ENCODE results near the gene ANKRD27.
"Not testable (repeated sequence)": the region's sequence is repeated elsewhere in the genome, so short reads cannot be mapped to it uniquely, and the experiment has no call there.

The ANKRD27 gene

DNA sequence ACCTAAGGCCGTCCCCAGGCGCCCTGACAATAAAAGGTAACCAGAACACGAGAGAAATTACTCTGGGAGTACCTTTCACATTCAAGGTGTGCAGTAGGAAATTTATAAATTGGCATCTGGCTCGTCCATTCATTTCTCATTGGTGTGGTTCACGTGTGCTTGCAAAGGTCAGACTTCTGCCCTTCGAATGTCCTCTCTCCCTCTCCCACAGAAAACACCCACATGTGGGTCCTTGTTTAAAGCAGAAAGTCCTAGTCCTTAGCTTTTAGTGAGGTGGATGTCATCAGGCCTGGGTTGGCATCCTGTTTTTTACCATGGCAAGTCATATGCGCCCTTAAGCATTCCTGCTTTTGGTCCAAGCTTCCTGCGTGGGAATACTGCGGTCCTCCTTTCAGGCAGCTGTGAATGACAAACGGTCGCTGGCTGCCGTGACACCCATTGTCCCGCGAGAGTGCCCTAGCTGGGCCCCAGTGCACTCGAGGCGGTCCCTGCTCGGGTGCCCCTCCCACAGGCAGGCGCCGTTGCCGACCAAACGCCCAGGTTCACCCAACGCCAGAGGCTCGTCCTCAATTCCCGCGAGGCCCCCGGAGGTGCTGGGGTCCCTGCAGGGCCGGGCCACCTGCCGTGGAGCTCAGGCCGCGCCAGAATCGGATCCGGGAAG is 16.4 kb upstream of the ANKRD27 start, which contains the start of gene NUDT19:
TSS of gene NUDT19 (plus strand) at position 531 of the 661 bp plus-strand sequence. CDS start 140 bp downstream, outside the sequence.
- peak; percentile 70 for DNase-seq (ENCODE audit: low read depth, low spot score)

DNA sequence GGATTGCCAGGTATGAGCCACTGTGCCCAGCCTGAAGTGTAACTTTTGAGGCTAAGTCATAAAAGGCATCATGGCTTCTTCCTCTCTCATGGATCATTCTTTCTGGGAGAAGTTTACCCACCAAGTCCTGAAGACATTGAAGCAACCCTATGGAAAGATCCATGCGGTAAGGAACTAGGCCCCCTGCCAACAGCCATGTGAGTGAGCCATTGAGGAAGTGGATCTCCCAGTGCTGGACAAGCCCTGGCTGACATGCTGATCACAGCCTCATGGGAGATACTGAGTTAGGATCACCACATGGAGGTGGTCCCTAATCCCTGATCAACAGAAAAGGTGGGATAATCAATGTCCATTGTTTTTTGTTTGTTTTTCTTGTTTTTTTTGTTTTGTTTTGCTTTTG is 13.3 kb upstream of the ANKRD27 start:
- DNase-seq (ENCODE audit: low read depth, low spot score), result no peak

DNA sequence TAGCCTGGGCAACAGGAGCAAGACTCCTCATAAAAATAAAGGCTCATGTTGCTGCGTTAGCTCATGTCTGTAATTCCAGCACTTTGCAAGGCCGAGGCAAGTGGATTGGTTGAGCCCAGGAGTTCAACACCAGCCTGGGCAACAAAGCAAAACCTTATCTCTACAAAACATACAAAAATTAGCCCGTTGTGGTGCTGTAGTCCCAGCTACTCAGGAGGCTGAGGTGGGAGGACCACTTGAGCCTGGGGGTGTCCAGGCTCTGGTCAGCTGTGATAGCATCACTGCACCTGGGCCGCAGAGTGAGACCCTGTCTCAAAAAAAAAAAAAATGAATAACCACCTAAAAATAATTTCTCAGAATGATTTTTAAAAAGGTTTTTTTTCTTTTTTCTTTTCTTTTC is 12.7 kb upstream of the ANKRD27 start:
- DNase-seq (ENCODE audit: low read depth, low spot score), result no peak

DNA sequence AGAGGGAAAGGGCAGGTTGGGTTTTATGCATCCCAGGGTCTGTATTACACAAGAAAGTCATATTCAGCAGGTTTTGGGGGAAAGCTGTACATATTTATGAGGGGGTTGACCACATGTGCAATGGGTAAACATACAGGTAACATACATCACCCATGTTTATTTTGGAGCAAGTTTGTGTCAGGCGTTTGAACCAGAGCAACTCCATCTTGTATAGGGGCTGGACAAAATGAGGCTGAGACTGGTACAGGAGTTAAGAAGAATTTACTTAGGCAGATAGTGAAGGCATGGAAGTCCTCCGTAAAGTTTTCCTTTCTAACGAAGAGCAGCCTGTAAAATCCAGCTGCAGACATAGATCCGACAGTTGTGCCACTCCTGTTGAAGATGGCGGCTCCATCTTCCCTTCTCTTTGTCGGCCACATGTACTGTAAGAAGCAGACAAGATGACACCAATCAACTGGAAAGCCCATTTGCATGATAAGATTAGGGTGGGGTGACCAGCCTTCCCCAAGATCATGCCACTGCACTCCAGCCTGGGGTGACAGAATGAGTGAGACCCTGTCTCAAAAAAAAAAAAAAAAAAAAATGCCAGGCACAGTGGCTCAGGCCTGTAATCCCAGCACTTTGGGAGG is 12.0 kb upstream of the ANKRD27 start:
- DNase-seq (ENCODE audit: low read depth, low spot score), result no peak

GRCh38 chr19:32682317-32682716 is 7.3 kb upstream of the ANKRD27 start:
- peak; percentile 37 for DNase-seq (ENCODE audit: low read depth, low spot score)

GRCh38 chr19:32680986-32681385 is 6.0 kb upstream of the ANKRD27 start:
- DNase-seq (ENCODE audit: low read depth, low spot score), result no peak

GRCh38 chr19:32677657-32678056 is 2.7 kb upstream of the ANKRD27 start:
- peak; percentile 86 for DNase-seq (ENCODE audit: low read depth, low spot score)

- DNase-seq (ENCODE audit: low read depth, low spot score), result no peak
Measured at GRCh38 chr19:32676895-32677359, 1.9 kb upstream of the ANKRD27 start.

- DNase-seq (ENCODE audit: low read depth, low spot score), result peak; percentile 61
Measured at GRCh38 chr19:32676186-32676894, 1.4 kb upstream of the ANKRD27 start.

DNA sequence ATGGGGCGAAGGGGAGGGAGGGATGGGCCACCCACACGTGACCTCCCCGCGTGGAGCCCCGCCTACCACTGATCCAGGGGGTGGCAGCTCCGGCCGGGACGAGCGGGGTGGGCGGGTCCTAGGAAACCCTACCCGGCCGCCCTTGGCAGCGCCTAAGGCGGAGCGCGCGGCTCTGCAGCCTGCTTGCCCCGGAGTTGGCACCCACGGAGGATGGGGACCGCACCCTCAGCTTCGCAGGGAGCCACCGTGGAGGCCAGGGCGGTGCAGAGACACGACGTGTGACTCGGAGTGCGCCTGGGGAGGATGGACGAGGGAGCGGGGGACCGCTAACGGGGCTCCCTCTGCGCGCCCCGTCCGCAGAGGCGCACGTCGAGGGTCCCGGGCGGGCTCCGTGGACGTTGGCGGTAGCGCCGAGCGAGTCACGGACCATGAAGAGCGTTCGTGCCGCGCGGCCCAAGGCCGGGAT is 773 bp upstream of the ANKRD27 start, which contains the start of gene RGS9BP:
TSS of gene RGS9BP (plus strand) at position 129 of the 466 bp plus-strand sequence. CDS start 416 bp downstream, outside the sequence.
- no peak for DNase-seq (ENCODE audit: low read depth, low spot score)

DNA sequence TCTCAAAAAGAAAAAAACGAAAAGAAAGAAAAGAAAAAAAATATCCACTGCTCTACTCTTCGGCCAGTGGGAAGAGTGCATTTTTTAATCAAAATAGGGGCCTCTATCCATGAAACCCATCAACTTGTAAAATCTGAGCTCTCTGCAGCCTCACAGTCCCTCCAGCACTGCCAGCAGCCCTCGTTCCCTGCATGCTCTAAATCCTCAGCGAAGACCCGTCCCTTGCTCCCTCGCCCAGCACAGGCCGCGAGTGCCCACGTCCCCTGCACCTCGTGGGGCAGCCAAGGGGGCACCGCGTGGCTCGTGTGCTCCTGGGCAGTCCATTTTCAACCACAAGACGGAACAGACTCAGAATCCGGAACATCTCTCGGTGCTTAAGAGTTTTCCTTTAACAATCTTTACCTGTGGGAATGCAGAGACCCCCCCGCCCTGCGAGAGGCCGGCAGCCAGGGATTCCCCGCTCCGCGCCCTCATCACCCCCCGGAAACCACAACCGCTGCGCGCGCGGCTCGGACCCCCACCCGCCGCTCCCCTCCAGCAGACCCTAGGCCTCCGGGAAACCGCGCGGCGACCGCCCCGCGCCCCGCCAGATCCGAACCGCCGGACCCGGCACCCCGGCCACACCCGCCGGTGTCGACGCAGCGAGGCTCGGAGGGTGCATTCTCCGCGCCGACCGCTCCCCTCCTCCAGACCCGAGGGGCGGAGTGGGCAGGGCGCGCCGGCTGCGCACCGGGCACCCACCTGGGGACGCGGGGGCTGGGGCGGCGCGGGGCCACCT is 638 bp downstream of the ANKRD27 start:
- DNase-seq (ENCODE audit: low read depth, low spot score), result no peak

- DNase-seq (ENCODE audit: low read depth, low spot score), result no peak
Measured at GRCh38 chr19:32673573-32673972, 1.4 kb downstream of the ANKRD27 start.

DNA sequence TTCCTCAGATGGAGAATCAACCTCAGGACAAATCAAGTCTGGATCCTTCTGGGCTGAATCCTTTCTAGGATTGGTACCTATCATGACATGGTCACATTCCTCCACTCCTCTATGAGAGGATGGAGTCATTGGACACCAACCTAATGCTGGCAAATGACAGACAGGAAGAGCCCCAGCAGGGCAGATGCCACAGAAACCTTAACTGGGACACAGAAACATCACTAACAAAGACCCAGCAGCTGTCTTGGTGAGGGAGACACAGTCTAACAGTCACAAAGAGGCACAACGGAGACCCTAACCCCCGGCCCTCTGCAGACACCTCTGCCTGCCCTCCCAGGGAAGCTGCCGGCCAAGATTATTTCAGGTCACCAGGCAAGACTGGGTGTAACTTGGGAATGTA is 2.1 kb downstream of the ANKRD27 start:
- no peak for DNase-seq (ENCODE audit: low read depth, low spot score)

- DNase-seq (ENCODE audit: low read depth, low spot score), result no peak
Measured at GRCh38 chr19:32671883-32672593, 2.9 kb downstream of the ANKRD27 start.

GRCh38 chr19:32669310-32669709 is 5.7 kb downstream of the ANKRD27 start:
- no peak for DNase-seq (ENCODE audit: low read depth, low spot score)

DNA sequence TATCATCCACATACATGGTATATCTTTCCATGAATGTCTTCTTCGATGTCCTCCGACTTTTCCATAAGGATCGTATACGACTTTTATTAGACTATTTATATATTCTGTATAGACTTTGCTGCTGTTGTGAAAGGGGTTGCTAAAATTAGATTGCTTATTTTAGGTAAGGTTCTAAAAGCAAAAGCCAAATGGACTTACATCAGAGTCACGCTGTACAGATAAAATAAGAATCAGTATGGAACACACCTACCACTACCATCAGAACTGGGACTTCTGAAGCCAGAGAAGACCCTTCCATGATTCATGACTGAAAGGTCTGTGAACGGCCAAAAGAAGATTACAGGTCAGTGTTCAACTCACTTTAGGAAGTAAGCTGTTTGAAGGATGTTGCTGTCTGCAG is 8.9 kb downstream of the ANKRD27 start:
- DNase-seq (ENCODE audit: low read depth, low spot score), result no peak

- no peak for DNase-seq (ENCODE audit: low read depth, low spot score)
Measured at GRCh38 chr19:32662186-32662585, 12.8 kb downstream of the ANKRD27 start.

DNA sequence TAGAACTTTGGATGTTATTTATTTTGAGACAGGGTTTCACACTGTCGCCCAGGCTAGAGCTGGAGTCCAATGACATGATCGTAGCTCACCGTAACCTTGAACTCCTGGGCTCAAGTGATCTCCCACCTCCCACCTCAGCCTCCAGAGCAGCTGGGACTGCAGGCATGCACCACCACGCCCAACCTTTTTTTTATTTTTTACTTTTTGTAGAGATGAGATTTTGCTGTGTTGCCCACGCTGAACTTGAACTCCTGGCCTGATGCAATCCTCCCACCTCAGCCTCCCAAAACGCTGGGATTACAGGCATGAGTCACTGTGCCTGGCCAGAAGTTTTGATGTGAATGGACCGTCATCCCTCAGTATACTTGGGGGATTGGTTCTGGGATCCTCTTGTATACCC is 13.7 kb downstream of the ANKRD27 start:
- no peak for DNase-seq (ENCODE audit: low read depth, low spot score)

DNA sequence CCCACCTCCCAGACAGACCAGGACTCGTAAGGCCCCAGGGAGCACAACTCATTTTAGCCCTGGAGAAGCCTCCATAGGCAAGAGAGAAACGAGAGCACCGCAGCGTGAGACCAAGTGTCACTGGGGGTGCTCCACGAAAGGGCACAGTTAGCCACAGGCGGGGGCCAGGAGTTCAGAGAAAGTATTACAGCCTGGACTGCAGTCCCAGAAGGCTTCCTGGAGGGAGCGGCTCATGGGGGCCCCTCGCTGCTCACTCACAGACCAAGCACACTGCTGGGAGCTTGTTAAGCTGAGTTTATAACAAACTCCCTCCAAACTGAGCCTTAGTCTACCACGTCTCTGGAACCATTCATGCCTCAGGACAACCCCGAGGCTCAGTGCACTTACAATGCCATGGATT is 16.5 kb downstream of the ANKRD27 start:
- DNase-seq (ENCODE audit: low read depth, low spot score), result no peak

GRCh38 chr19:32658075-32658474 is 16.9 kb downstream of the ANKRD27 start:
- no peak for DNase-seq (ENCODE audit: low read depth, low spot score)

DNA sequence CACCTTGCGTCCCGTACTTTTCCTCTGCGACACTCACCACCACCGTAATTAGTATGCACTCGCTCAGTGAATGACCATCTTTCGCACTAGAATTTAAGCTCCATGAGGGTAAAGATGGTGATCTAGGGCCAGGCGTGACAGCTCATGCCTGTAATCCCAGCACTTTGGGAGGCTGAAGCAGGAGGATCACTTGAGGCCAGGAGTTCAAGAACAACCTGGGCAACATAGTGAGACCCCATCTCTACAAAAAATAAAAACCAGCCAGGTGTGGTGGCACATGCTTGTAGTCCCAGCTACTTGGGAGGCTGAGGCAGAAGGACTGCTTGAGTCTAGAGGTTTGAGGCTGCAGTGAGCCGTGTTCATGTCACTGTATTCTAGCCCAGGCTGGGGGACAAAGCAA is 18.6 kb downstream of the ANKRD27 start:
- DNase-seq (ENCODE audit: low read depth, low spot score), result not testable (repeated sequence)

All from ELF-1 (cell line).